Gastrocnemius medialis (tissue), 4 donors: Measurements from ENCODE around the gene UBE2Q1. TPM values are rescaled to one million over a fixed set of nuclear protein-coding genes. Genes with fewer than 3 reads are reported as not detected.

ENCODE experiments used
- ATAC-seq, 2 donors: fragments of 150-250 bp; one replicate each; pipeline ENCODE4 v1.9.1; 2016
- DNase-seq, 2 donors: peaks; one replicate each; pipeline ENCODE4 v3.0.0-alpha.2; 2019
- H3K27ac ChIP-seq, 4 donors: fragments of 200-600 bp; sonication (generic); 1 replicate in 1 of 4; 2 replicates in 3 of 4; pipeline ENCODE4 v1.5.1; 2016 to 2018; ENCODE audit warnings: mild to moderate bottlenecking in 2 of 4, moderate library complexity in 1 of 4
- H3K27me3 ChIP-seq, 3 donors: fragments of 200-600 bp; sonication (generic) in 2 of 3; 1 replicate in 1 of 3; 2 replicates in 2 of 3; pipeline versions ENCODE4 v1.5.1 to v1.6.0; 2016 to 2019; ENCODE audit warnings: mild to moderate bottlenecking in 1 of 3, moderate library complexity in 1 of 3
- H3K36me3 ChIP-seq, 2 donors: fragments of 200-600 bp; sonication (generic) in 1 of 2; one replicate each; pipeline ENCODE4 v1.5.1; 2017 to 2018
- H3K4me1 ChIP-seq, 2 donors: fragments of 200-600 bp; sonication (generic) in 1 of 2; one replicate each; pipeline ENCODE4 v1.5.1; 2016 to 2017; ENCODE audit warnings: mild to moderate bottlenecking in 2 of 2
- H3K4me3 ChIP-seq, 4 donors: fragments of 200-600 bp; sonication (generic) in 3 of 4; 1 replicate in 1 of 4; 2 replicates in 3 of 4; pipeline ENCODE4 v1.5.1; 2016 to 2019; ENCODE audit warnings: mild to moderate bottlenecking in 2 of 4
- H3K9me3 ChIP-seq, 3 donors: fragments of 200-600 bp; sonication (generic) in 2 of 3; 1 replicate in 1 of 3; 2 replicates in 2 of 3; pipeline ENCODE4 v1.5.1; 2016 to 2019
- CTCF ChIP-seq, 5 experiments: fragments of 450-650 bp in 3 of 5; fragments of 200-600 bp in 2 of 5; sonication (generic) in 2 of 5; IDR thresholded peaks in 4 of 5; conservative IDR thresholded peaks in 1 of 5; 1 replicate in 4 of 5; 2 replicates in 1 of 5; pipeline ENCODE4 v1.5.1; 2016 to 2019; ENCODE audit warnings: antibody characterized with exemption in 5 of 5, mild to moderate bottlenecking in 3 of 5, moderate library complexity in 3 of 5
- POLR2A ChIP-seq, 2 donors: fragments of 450-650 bp; IDR thresholded peaks; one replicate each; pipeline ENCODE4 v1.6.1; 2017; ENCODE audit warnings: antibody characterized with exemption in 2 of 2, mild to moderate bottlenecking in 2 of 2, moderate library complexity in 2 of 2
- in situ Hi-C, 4 donors: fragments of 200-750 bp; cut with MboI; loops; one replicate each; pipeline versions ENCODE4 v1.15.0 to v1.8.0; 2017; ENCODE audit warnings: low sequenced_read_pairs in 4 of 4
- intact Hi-C: fragments of 100-400 bp; cut with DNase I; formaldehyde crosslinking; loops from one replicate; pipeline ENCODE4 v1.15.1; 2023; ENCODE audit warnings: low total_unique reads
- total RNA-seq, 4 donors: library from RNA; depleted of rRNA; stranded (reverse); fragments of >200 nt; gene quantifications; one replicate each; pipeline versions ENCODE4 v1.1.0 to v1.2.3, GENCODE V29; 2016

UBE2Q1 gene
- 10 to 100 TPM; 18.8 to 42.8 (median 24.1) TPM for total RNA-seq

GRCh38 chr1:154557939-154558719, at the start of gene UBE2Q1:
UBE2Q1 (minus strand) TSS chr1:154558662; CDS start chr1:154558553, 109 bp downstream.
- intact Hi-C loops: loop anchor here (2.0 to 10.0 kb wide), 8 partner anchors 69 to 579 kb away; partner anchors contain the start of genes ADAM15, KCNN3, PMVK and SLC50A1
- DNase-seq: peak in 1 of 2 donors; percentile 41
- H3K4me1 ChIP-seq: peaks cover 36 to 38% of the 10 kb centered on the region in 2 donors

GRCh38 chr1:154607609-154608396, 49.3 kb upstream of the UBE2Q1 start, which contains the start of gene ADAR:
ADAR (minus strand) TSS chr1:154608186; CDS start chr1:154608006, 180 bp downstream.
- TF ChIP-seq POLR2A (IDR thresholded peaks at IDR 0.05) (peak; percentile 48 to 51), CTCF (IDR thresholded peaks at IDR 0.05 in 4 of 5, conservative IDR thresholded peaks at IDR 0.05 in 1 of 5) (no peak)
- Histone ChIP-seq H3K4me1 (peaks cover 21 to 46% of the 10 kb centered on the region in 2 donors), H3K9me3 (no peaks in the 10 kb centered on the region), H3K36me3 (no peaks in the 10 kb centered on the region), H3K27me3 (no peaks in the 10 kb centered on the region), H3K27ac (peak within 1 kb of the TSS; percentile 79 to 97 (median 87)), H3K4me3 (peak within 1 kb of the TSS; percentile 63 to 98 (median 80))
- intact Hi-C loops (loop anchor here (1.0 kb wide), 2 partner anchors 20 to 49 kb away; no protein-coding TSS in a partner anchor), in situ Hi-C loops (no loop called here)
- DNase-seq (peak; percentile 85 to 91), ATAC-seq (peak; percentile 95 to 97)

More at GRCh38 chr1:154557939-154558719, at the start of gene UBE2Q1:
- TF ChIP-seq CTCF (IDR thresholded peaks at IDR 0.05 in 4 of 5, conservative IDR thresholded peaks at IDR 0.05 in 1 of 5) (no peak), POLR2A (IDR thresholded peaks at IDR 0.05) (no peak)
- in situ Hi-C loops: loop anchor here in 1 of 4 donors (25.0 kb wide), 1 partner anchor 204 kb away; no protein-coding TSS in a partner anchor
- ATAC-seq: no peak
- peak within 1 kb of the TSS; percentile 94 to 98 (median 97) for H3K27ac ChIP-seq
- H3K27me3 ChIP-seq: no peaks in the 10 kb centered on the region
- H3K36me3 ChIP-seq: peaks cover 0 to 28% of the 10 kb centered on the region in 2 donors
- H3K4me3 ChIP-seq: peak within 1 kb of the TSS; percentile 66 to 90 (median 76)
- no peaks in the 10 kb centered on the region for H3K9me3 ChIP-seq

GRCh38 chr1:154607106-154607608, 48.7 kb upstream of the UBE2Q1 start:
- intact Hi-C loops: no loop called here
- DNase-seq (no peak), ATAC-seq (peak; percentile 14 to 34)
- H3K4me3 ChIP-seq: peak overlapping the region; percentile 63 to 98 (median 80)
- peak overlapping the region; percentile 79 to 97 (median 87) for H3K27ac ChIP-seq
- H3K9me3 ChIP-seq: no peaks in the 10 kb centered on the region
- in situ Hi-C loops: no loop called here
- peaks cover 27 to 52% of the 10 kb centered on the region in 2 donors for H3K4me1 ChIP-seq
- peaks cover 0 to under 1% of the 10 kb centered on the region in 2 donors for H3K36me3 ChIP-seq
- no peaks in the 10 kb centered on the region for H3K27me3 ChIP-seq
- no peak for TF ChIP-seq CTCF (IDR thresholded peaks at IDR 0.05 in 4 of 5, conservative IDR thresholded peaks at IDR 0.05 in 1 of 5)
- TF ChIP-seq POLR2A (IDR thresholded peaks at IDR 0.05): no peak

- intact Hi-C loops: no loop called here
- Histone ChIP-seq H3K27ac (peak overlapping the region in 1 of 4 donors; percentile 97), H3K4me1 (peaks cover 27 to 49% of the 10 kb centered on the region in 2 donors), H3K27me3 (no peaks in the 10 kb centered on the region), H3K4me3 (no peak overlapping the region), H3K36me3 (peaks cover 0 to 15% of the 10 kb centered on the region in 2 donors), H3K9me3 (no peaks in the 10 kb centered on the region)
- TF ChIP-seq CTCF (IDR thresholded peaks at IDR 0.05 in 4 of 5, conservative IDR thresholded peaks at IDR 0.05 in 1 of 5) (no peak), POLR2A (IDR thresholded peaks at IDR 0.05) (no peak)
- ATAC-seq (no peak), DNase-seq (no peak)
- in situ Hi-C loops: no loop called here
Observed at GRCh38 chr1:154605534-154605933, 47.1 kb upstream of the UBE2Q1 start.
